ENCODE results near the gene PAX9.

PAX9 gene

DNA sequence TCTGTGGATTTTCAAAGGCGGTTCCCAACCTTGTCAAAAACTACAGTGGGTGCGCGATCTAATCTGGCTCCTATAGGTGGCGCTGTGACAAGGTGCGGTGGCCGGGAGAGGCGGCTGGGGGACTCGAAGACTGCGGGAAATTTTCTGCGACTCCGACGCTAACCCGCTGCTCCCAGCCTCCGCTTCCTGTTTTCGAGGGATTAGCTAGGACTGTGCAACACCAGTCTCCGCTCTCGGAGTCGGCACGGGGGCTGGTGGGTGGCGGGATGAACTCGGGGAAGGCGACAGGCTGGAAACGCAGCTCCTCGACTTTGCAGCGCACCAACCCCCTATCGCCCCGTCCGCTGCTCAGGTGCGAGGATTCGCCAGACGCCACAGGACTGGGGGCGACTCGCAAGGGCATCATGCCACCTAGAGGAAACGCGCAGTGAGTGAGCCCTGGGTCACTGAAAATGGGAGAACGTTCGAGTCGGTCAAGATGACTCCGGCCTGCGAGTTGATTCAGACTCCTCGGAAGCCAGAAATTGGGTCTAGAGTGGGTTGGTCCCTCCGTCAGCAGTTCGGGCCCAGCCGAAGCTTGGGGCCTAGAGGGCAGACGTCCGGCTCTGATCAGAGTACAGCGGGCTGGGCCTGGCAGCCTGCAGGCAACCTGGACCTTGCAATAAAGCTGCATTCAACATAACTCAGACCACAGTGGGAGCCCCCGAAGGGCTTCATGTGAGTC, 5.5 kb upstream of the PAX9 start:
- TF ChIP-seq, protein P1, sequence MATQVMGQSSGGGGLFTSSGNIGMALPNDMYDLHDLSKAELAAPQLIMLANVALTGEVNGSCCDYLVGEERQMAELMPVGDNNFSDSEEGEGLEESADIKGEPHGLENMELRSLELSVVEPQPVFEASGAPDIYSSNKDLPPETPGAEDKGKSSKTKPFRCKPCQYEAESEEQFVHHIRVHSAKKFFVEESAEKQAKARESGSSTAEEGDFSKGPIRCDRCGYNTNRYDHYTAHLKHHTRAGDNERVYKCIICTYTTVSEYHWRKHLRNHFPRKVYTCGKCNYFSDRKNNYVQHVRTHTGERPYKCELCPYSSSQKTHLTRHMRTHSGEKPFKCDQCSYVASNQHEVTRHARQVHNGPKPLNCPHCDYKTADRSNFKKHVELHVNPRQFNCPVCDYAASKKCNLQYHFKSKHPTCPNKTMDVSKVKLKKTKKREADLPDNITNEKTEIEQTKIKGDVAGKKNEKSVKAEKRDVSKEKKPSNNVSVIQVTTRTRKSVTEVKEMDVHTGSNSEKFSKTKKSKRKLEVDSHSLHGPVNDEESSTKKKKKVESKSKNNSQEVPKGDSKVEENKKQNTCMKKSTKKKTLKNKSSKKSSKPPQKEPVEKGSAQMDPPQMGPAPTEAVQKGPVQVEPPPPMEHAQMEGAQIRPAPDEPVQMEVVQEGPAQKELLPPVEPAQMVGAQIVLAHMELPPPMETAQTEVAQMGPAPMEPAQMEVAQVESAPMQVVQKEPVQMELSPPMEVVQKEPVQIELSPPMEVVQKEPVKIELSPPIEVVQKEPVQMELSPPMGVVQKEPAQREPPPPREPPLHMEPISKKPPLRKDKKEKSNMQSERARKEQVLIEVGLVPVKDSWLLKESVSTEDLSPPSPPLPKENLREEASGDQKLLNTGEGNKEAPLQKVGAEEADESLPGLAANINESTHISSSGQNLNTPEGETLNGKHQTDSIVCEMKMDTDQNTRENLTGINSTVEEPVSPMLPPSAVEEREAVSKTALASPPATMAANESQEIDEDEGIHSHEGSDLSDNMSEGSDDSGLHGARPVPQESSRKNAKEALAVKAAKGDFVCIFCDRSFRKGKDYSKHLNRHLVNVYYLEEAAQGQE (IDR thresholded peaks at IDR 0.05; ENCODE audit: low read depth): no peak
- TF ChIP-seq EGR1 (IDR thresholded peaks at IDR 0.05) (no peak), RAD21 (IDR thresholded peaks at IDR 0.05; ENCODE audit: low read depth) (no peak), CREB1 (IDR thresholded peaks at IDR 0.05; ENCODE audit: low read depth) (no peak), EP300 (IDR thresholded peaks at IDR 0.05; ENCODE audit: borderline replicate concordance) (no peak)

DNA sequence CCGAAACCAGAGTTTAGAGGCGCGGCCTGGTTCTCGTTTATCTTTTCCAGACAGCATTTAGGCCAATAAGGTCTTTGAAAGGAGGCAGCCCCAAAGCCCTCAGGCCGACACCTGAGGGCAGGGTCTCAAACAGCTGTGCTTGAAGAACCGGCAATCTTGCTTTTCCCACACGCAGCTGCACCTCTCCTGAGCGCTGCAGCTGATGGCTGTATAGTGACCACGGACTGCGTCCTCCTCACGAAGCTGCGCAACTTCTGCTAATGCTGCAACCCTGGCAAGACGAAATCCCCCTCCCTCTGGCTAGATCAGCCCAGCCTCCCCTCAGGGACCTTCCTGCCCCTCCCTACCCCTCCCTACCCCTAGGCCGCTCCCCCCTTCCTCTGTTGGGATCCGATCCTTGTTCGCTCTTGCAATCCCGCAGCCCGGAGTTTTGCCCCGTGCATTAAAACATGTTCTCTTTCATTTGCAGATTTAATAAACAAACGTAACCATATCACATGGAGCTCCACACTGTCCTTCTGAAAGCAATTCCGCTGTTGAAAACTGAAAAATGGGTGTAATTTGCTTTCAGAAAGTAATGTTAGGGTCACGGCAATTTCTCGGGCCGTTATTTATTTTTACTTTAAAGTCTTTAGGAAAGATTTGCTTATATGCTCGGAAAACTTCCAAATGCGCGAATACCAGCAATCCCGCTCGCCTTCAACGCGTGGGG, 4.8 kb upstream of the PAX9 start:
- TF ChIP-seq FOXM1 (IDR thresholded peaks at IDR 0.05; ENCODE audit: borderline replicate concordance, low read depth): no peak
- TF ChIP-seq TAF1 (IDR thresholded peaks at IDR 0.05; ENCODE audit: low read depth): no peak
- no peak for TF ChIP-seq NFIC (IDR thresholded peaks at IDR 0.05)
- no peak for TF ChIP-seq ZBTB7A (IDR thresholded peaks at IDR 0.05; ENCODE audit: low read depth)
- no peak for TF ChIP-seq TCF12 (IDR thresholded peaks at IDR 0.05; ENCODE audit: low read depth)
- no peak for TF ChIP-seq TEAD4 (IDR thresholded peaks at IDR 0.05)
- TF ChIP-seq CREB1 (IDR thresholded peaks at IDR 0.05; ENCODE audit: low read depth): no peak
- no peak for TF ChIP-seq EP300 (IDR thresholded peaks at IDR 0.05; ENCODE audit: borderline replicate concordance)
- TF ChIP-seq YY1 (IDR thresholded peaks at IDR 0.05; ENCODE audit: low read depth): no peak
- TF ChIP-seq CEBPB (IDR thresholded peaks at IDR 0.05): no peak
- no peak for TF ChIP-seq EGR1 (IDR thresholded peaks at IDR 0.05)

DNA sequence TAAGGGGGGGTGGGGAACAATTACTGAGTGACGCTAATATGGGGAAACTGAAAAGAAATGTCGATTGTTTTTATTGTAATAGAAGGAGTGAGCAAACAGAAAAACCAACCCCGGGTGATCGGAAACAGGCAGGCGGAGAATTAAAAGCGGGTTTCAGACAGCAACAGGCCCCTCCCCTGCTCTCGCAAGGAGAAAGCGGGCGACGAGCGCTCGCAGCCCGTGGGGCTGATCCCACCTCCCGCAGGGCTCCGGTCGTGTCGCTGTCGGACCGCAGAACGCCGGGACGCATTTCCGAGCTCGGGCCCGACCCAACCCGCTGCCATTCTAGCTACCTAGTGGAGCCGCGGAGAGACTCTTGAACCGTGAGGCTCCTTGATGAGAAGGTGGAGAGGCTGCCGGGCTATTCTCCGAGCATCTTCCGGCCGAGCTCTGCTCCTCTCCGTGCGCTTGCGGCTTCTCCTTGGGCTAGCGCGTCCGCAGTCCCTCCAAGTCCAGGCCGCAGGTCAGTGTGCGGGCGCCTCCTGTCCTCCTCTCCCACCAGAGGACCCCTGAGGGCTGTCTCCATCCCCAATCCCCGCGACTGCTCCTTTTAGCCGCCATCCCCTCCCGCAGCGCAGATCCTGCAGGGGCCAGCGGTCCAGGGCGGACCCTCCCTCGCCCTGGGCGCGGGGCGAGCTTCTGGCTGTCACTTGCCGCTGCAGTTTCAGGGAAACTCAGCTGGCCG, 4.1 kb upstream of the PAX9 start:
- no peak for TF ChIP-seq YY1 (IDR thresholded peaks at IDR 0.05; ENCODE audit: low read depth)
- TF ChIP-seq, protein P2, sequence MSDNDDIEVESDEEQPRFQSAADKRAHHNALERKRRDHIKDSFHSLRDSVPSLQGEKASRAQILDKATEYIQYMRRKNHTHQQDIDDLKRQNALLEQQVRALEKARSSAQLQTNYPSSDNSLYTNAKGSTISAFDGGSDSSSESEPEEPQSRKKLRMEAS (IDR thresholded peaks at IDR 0.05): no peak

DNA sequence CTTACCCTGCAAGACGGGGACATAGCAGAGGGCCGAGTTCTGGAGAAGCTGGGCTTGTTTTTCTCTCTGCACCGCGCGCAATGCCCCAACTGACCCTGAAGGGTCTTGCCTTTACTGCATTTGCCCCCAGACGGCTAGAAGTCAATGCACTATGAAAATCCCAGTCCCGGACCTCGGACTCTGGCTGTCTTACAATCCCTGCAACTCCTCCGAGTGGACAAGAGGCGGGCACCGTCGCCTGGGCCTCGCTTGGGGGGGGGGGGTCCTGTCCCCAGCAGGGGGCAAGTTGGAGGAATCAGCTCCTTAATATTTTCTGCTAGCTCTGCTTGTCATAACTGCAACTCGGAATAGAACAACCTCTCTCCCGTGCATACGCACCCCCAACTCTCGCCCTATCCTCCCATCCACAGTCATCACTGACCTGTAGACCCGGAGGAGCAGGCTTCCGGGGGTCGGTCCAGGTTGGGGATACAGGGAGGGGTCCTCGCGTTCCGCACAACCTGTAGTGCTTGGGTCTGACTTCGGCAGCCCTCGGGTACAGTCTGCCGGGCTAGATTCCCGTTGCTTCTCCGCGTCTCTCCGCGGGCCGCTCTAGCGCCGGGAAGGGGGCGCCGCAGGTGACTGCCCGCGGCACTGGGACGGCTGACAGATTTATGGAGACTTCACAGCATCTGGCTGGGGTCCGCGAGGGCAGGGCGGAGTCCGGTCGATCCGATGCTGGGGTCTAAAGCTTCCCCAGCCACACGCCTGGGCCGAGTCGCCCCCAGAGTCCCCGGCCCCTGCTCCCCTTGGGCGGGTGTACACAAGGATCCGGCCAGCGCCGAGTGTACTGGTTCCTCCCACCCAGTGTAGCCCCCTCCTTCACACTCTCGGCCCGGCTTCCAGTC, 3.3 kb upstream of the PAX9 start:
- TF ChIP-seq TAF1 (IDR thresholded peaks at IDR 0.05; ENCODE audit: low read depth): no peak
- TF ChIP-seq FOXM1 (IDR thresholded peaks at IDR 0.05; ENCODE audit: borderline replicate concordance, low read depth): no peak
- TF ChIP-seq CREB1 (IDR thresholded peaks at IDR 0.05; ENCODE audit: low read depth): no peak
- TF ChIP-seq TCF12 (IDR thresholded peaks at IDR 0.05; ENCODE audit: low read depth): no peak
- TF ChIP-seq, protein P1 (IDR thresholded peaks at IDR 0.05; ENCODE audit: low read depth): no peak
- TF ChIP-seq, protein P3, sequence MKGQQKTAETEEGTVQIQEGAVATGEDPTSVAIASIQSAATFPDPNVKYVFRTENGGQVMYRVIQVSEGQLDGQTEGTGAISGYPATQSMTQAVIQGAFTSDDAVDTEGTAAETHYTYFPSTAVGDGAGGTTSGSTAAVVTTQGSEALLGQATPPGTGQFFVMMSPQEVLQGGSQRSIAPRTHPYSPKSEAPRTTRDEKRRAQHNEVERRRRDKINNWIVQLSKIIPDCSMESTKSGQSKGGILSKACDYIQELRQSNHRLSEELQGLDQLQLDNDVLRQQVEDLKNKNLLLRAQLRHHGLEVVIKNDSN (IDR thresholded peaks at IDR 0.05): no peak
- no peak for TF ChIP-seq TEAD4 (IDR thresholded peaks at IDR 0.05)
- no peak for TF ChIP-seq NFIC (IDR thresholded peaks at IDR 0.05)
- TF ChIP-seq ZBTB7A (IDR thresholded peaks at IDR 0.05; ENCODE audit: low read depth): no peak
- TF ChIP-seq EP300 (IDR thresholded peaks at IDR 0.05; ENCODE audit: borderline replicate concordance): no peak

DNA sequence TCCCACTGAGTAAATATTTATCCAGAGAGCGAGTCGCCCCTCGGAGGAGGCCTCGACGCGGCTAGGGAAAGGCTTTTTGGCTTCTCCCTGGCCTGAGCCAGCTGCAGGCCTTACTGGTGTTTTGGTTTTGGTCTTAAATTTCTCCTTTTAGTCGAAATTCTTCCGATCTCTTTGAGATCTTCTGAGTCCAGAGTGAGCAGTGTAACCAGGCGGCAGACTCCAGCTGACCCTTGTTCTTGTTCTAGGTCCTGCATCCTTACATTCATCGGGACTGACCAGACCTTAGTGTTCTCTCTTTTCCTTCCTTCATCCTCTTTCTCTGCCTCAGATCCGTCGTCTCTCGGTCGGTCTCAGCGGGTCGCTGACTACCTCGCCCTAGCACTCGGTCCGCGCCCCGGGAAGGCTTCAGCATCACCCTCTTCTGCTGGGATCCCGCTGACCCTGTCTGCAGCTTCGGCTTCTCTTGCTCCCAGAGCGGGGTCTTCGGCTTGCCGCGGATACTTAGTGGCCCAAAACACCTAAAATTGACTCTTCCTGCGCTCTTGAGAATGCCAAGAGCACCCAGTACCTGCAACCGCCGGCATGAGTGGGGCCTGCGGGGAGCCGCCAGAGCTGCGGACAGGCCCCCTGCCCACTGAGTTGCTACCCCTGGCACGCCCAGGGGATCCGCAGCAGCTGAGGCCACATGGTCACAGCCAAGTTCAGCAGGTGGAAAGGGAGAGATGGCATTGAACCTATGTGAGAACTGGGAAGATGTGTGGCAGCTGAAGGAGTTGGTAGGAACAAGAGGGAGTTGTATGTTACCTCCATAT, 2.4 kb upstream of the PAX9 start:
- TF ChIP-seq CREB1 (IDR thresholded peaks at IDR 0.05; ENCODE audit: low read depth) (no peak), CEBPB (IDR thresholded peaks at IDR 0.05) (no peak), EGR1 (IDR thresholded peaks at IDR 0.05) (no peak), FOXM1 (IDR thresholded peaks at IDR 0.05; ENCODE audit: borderline replicate concordance, low read depth) (no peak), RAD21 (IDR thresholded peaks at IDR 0.05; ENCODE audit: low read depth) (no peak), NFIC (IDR thresholded peaks at IDR 0.05) (no peak), TAF1 (IDR thresholded peaks at IDR 0.05; ENCODE audit: low read depth) (no peak), ZBTB7A (IDR thresholded peaks at IDR 0.05; ENCODE audit: low read depth) (no peak), TEAD4 (IDR thresholded peaks at IDR 0.05) (no peak), YY1 (IDR thresholded peaks at IDR 0.05; ENCODE audit: low read depth) (no peak)
- TF ChIP-seq, protein P1 (IDR thresholded peaks at IDR 0.05; ENCODE audit: low read depth): no peak
- TF ChIP-seq, protein P3 (IDR thresholded peaks at IDR 0.05): no peak
